ENCODE data around the gene PPL. TPM values are rescaled to one million over a fixed set of nuclear protein-coding genes. Genes with fewer than 3 reads are reported as not detected.
A peak's percentile ranks its signal among the peaks of the same experiment; 100 is the strongest.

The PPL gene
- total and polyA plus RNA-seq, 2 of the 13 experiments (the other 11 are each of a cell fraction or from before 2014, with no cell fraction given), result 5.7 to 6.6 TPM

DNA sequence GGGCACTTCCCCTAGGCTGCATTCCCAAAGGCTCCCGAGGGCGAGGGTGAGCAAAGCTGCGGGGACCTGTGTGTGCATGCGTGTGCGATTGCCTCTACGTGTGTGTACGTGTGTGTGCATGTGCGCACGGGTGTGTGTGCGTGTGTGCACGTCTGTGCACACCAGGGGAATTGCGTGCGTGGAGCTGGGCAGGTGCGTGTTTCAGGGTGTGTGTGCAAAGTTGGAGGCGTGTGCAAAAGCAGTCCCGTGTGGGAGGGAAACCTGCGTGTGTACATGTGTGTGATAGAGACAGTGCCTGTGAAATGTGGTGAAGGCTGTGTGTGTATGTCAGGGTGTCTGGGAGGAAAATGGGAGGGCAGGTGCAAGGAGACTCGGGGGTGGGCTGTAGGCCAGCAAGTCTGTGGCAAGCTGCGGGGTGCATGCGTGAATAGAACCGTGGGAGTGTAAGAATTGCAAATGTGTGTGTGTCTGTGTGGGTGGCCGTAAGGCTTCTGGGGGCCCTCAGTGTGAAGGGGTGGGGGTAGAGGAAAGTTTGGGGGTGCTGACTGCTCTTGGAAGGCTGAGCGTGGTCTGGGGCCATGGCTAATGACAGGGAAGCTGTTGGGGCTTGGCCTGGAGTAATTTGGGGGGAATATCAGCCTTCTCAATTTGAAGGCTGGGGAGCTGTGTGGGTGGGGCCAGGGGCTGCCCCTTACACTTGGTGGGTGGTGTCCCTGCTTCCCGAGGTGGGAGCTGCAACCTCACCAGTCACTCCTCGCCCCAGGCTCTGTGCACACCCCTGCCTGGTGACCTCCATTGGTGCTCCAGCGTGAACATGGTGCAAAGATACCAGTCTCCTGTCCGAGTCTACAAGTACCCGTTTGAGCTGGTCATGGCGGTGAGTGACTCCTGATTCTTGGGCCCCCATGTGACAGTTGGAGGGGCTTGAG is 21.8 kb upstream of the PPL start (continued):
- peak; percentile 58; the same call in 1 of the 2 replicates for TF ChIP-seq ZNF780A (CRISPR knock-in tag; IDR thresholded peaks at IDR 0.05)
- TF ChIP-seq FOXC1 (CRISPR knock-in tag; IDR thresholded peaks at IDR 0.05; ENCODE audit: borderline replicate concordance), result no peak
- TF ChIP-seq, protein P1, sequence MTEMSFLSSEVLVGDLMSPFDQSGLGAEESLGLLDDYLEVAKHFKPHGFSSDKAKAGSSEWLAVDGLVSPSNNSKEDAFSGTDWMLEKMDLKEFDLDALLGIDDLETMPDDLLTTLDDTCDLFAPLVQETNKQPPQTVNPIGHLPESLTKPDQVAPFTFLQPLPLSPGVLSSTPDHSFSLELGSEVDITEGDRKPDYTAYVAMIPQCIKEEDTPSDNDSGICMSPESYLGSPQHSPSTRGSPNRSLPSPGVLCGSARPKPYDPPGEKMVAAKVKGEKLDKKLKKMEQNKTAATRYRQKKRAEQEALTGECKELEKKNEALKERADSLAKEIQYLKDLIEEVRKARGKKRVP (CRISPR knock-in tag; IDR thresholded peaks at IDR 0.05), result 0 out of 4 replicates have a peak, but pooled peaks of 1 of the 2 experiments have one; percentile 30
- TF ChIP-seq ZNF747 (CRISPR knock-in tag; IDR thresholded peaks at IDR 0.05; ENCODE audit: borderline replicate concordance), result peak; percentile 28; the same call in 1 of the 2 replicates
- 0 out of 2 replicates have a peak, but pooled peaks have one; percentile 42 for TF ChIP-seq HIVEP1 (CRISPR knock-in tag; IDR thresholded peaks at IDR 0.05)
- peak; percentile 85; the same call in 1 of the 2 replicates for TF ChIP-seq NFATC3 (CRISPR knock-in tag; IDR thresholded peaks at IDR 0.05)
- TF ChIP-seq HDAC1 (CRISPR knock-in tag; IDR thresholded peaks at IDR 0.05), result 0 out of 2 replicates have a peak, but pooled peaks have one; percentile 26
- no peak for TF ChIP-seq ZNF749 (CRISPR knock-in tag; IDR thresholded peaks at IDR 0.05; ENCODE audit: borderline replicate concordance)
- TF ChIP-seq CCDC6 (CRISPR knock-in tag; IDR thresholded peaks at IDR 0.05), result no peak
- 0 out of 2 replicates have a peak, but pooled peaks have one; percentile 76 for TF ChIP-seq ZC3H13 (CRISPR knock-in tag; IDR thresholded peaks at IDR 0.05)
- no peak for TF ChIP-seq ZNF331 (CRISPR knock-in tag; IDR thresholded peaks at IDR 0.05)
- TF ChIP-seq IKZF1 (IDR thresholded peaks at IDR 0.05), result peak; percentile 43; the same call in 1 of the 2 replicates
- TF ChIP-seq SIN3A (IDR thresholded peaks at IDR 0.05; ENCODE audit: borderline replicate concordance, low read depth, low read length), result no peak
- TF ChIP-seq, protein P2, sequence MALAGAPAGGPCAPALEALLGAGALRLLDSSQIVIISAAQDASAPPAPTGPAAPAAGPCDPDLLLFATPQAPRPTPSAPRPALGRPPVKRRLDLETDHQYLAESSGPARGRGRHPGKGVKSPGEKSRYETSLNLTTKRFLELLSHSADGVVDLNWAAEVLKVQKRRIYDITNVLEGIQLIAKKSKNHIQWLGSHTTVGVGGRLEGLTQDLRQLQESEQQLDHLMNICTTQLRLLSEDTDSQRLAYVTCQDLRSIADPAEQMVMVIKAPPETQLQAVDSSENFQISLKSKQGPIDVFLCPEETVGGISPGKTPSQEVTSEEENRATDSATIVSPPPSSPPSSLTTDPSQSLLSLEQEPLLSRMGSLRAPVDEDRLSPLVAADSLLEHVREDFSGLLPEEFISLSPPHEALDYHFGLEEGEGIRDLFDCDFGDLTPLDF (CRISPR knock-in tag; IDR thresholded peaks at IDR 0.05), result no peak
- TF ChIP-seq NONO (IDR thresholded peaks at IDR 0.05), result no peak
- TF ChIP-seq NONO (CRISPR knock-in tag; conservative IDR thresholded peaks at IDR 0.05), result peak; percentile 61
- TF ChIP-seq SMAD9 (CRISPR knock-in tag; IDR thresholded peaks at IDR 0.05), result peak; percentile 89; the same call in 1 of the 2 replicates
- TF ChIP-seq ZNF274 (CRISPR knock-in tag; IDR thresholded peaks at IDR 0.05), result peak; percentile 54; the same call in 1 of the 2 replicates
- TF ChIP-seq JARID2 (CRISPR knock-in tag; IDR thresholded peaks at IDR 0.05; ENCODE audit: insufficient replicate concordance), result peak; percentile 26
- TF ChIP-seq ARHGAP35 (CRISPR knock-in tag; IDR thresholded peaks at IDR 0.05; ENCODE audit: borderline replicate concordance), result 0 out of 2 replicates have a peak, but pooled peaks have one; percentile 4
- TF ChIP-seq, protein P3, sequence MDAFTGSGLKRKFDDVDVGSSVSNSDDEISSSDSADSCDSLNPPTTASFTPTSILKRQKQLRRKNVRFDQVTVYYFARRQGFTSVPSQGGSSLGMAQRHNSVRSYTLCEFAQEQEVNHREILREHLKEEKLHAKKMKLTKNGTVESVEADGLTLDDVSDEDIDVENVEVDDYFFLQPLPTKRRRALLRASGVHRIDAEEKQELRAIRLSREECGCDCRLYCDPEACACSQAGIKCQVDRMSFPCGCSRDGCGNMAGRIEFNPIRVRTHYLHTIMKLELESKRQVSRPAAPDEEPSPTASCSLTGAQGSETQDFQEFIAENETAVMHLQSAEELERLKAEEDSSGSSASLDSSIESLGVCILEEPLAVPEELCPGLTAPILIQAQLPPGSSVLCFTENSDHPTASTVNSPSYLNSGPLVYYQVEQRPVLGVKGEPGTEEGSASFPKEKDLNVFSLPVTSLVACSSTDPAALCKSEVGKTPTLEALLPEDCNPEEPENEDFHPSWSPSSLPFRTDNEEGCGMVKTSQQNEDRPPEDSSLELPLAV (CRISPR knock-in tag; conservative IDR thresholded peaks at IDR 0.05; ENCODE audit: low read depth), result peak; percentile 80; the same call in 1 of the 2 replicates
- 0 out of 2 replicates have a peak, but pooled peaks have one; percentile 3 for TF ChIP-seq SMAD1 (CRISPR knock-in tag; IDR thresholded peaks at IDR 0.05; ENCODE audit: borderline replicate concordance, low read depth)
- TF ChIP-seq HOXA9 (CRISPR knock-in tag; IDR thresholded peaks at IDR 0.05; ENCODE audit: borderline replicate concordance), result peak; percentile 87

Data from HepG2 (cell line).